Gastroesophageal sphincter (tissue), 4 donors: ENCODE results near the gene NKD2. TPM values are rescaled to one million over a fixed set of nuclear protein-coding genes. Genes with fewer than 3 reads are reported as not detected.

ENCODE experiments used
- ATAC-seq: fragments of 150-250 bp; one replicate; pipeline ENCODE4 v1.9.1; 2016; ENCODE audit warnings: mild to moderate bottlenecking, moderate library complexity
- H3K27ac ChIP-seq, 4 donors: fragments of 200-600 bp; sonication (generic) in 3 of 4; 1 replicate in 3 of 4; 2 replicates in 1 of 4; pipeline ENCODE4 v1.5.1; 2016 to 2019
- H3K27me3 ChIP-seq: fragments of 200-600 bp; sonication (generic); one replicate; pipeline ENCODE4 v1.5.1; 2019
- H3K36me3 ChIP-seq, 2 donors: fragments of 200-600 bp; sonication (generic); one replicate each; pipeline ENCODE4 v1.5.1; 2019; ENCODE audit warnings: control low read depth in 1 of 2
- H3K4me1 ChIP-seq, 3 donors: fragments of 200-600 bp; sonication (generic); 1 replicate in 2 of 3; 2 replicates in 1 of 3; pipeline ENCODE4 v1.5.1; 2016 to 2019; ENCODE audit warnings: control low read depth in 2 of 3
- H3K4me3 ChIP-seq, 2 donors: fragments of 200-600 bp; sonication (generic); one replicate each; pipeline ENCODE4 v1.5.1; 2019; ENCODE audit warnings: mild to moderate bottlenecking in 1 of 2, moderate library complexity in 1 of 2
- H3K9me3 ChIP-seq, 3 donors: fragments of 200-600 bp; sonication (generic); one replicate each; pipeline ENCODE4 v1.5.1; 2017 to 2019; ENCODE audit warnings: control low read depth in 2 of 3
- CTCF ChIP-seq, 4 experiments: fragments of 200-600 bp in 2 of 4; fragments of 450-650 bp in 2 of 4; sonication (generic) in 1 of 4; IDR thresholded peaks; one replicate each; pipeline ENCODE4 v1.5.1; 2017 to 2019; ENCODE audit warnings: antibody characterized with exemption in 4 of 4, mild to moderate bottlenecking in 2 of 4, moderate library complexity in 2 of 4
- EP300 ChIP-seq: sonication (generic); formaldehyde crosslinking; IDR thresholded peaks from one replicate; pipeline ENCODE4 v1.6.1; 2017; ENCODE audit warnings: antibody characterized with exemption, mild to moderate bottlenecking
- POLR2A ChIP-seq, 2 donors: fragments of 450-650 bp; IDR thresholded peaks; one replicate each; pipeline ENCODE4 v1.6.1; 2017; ENCODE audit warnings: antibody characterized with exemption in 2 of 2, mild to moderate bottlenecking in 2 of 2, moderate library complexity in 1 of 2
- POLR2AphosphoS5 ChIP-seq: sonication (generic); formaldehyde crosslinking; IDR thresholded peaks from one replicate; pipeline ENCODE4 v1.6.1; 2017; ENCODE audit warnings: antibody characterized with exemption
- WGBS, 2 donors: methylation state at CpG; one replicate each; pipeline ENCODE4 v1.1.5; 2018; ENCODE audit warnings: low coverage in 1 of 2; 5-methylcytosine and 5-hydroxymethylcytosine counted together
- total RNA-seq, 4 donors: library from RNA; depleted of rRNA; stranded (reverse); fragments of >200 nt; gene quantifications; one replicate each; pipeline ENCODE4 v1.1.0, GENCODE V29; 2016

The NKD2 gene
- total RNA-seq, 4 donors from 2014 or later = 1.8 to 6.1 (median 1.9) TPM

- 88 to 96% methylated on average over 4 to 8 of the region's 19 CpGs for WGBS, 2 donors
- no peak for ATAC-seq
Measured at GRCh38 chr5:1017691-1018455, 9.3 kb downstream of the NKD2 start.

GRCh38 chr5:1018596-1018995, 10.0 kb downstream of the NKD2 start:
- H3K27me3 ChIP-seq = no peaks in the 10 kb centered on the region

More at GRCh38 chr5:1017691-1018455, 9.3 kb downstream of the NKD2 start:
- Histone ChIP-seq H3K4me1 (no peaks in the 10 kb centered on the region), H3K36me3 (no peaks in the 10 kb centered on the region), H3K27me3 (peaks cover 6% of the 10 kb centered on the region), H3K9me3 (no peaks in the 10 kb centered on the region), H3K4me3 (no peak overlapping the region), H3K27ac (no peak overlapping the region)
- TF ChIP-seq POLR2A (IDR thresholded peaks at IDR 0.05) (no peak), EP300 (no peak), POLR2AphosphoS5 (no peak), CTCF (IDR thresholded peaks at IDR 0.05) (no peak)

GRCh38 chr5:1019001-1019905, 10.7 kb downstream of the NKD2 start:
- no peak for TF ChIP-seq CTCF (IDR thresholded peaks at IDR 0.05)
- TF ChIP-seq POLR2A (IDR thresholded peaks at IDR 0.05) = no peak
- TF ChIP-seq POLR2AphosphoS5 = no peak
- no peak for TF ChIP-seq EP300
- no peaks in the 10 kb centered on the region for H3K4me1 ChIP-seq
- no peaks in the 10 kb centered on the region for H3K36me3 ChIP-seq
- no peaks in the 10 kb centered on the region for H3K27me3 ChIP-seq
- H3K4me3 ChIP-seq = no peak overlapping the region
- H3K27ac ChIP-seq = no peak overlapping the region
- ATAC-seq = no peak
- no peaks in the 10 kb centered on the region for H3K9me3 ChIP-seq
- WGBS, 2 donors = 69 to 81% methylated on average over 10 to 15 of the region's 37 CpGs

More at GRCh38 chr5:1018596-1018995, 10.0 kb downstream of the NKD2 start:
- no CpG with 5 or more reads among the region's 9 CpGs for WGBS, 2 donors
- no peaks in the 10 kb centered on the region for H3K36me3 ChIP-seq
- no peak for ATAC-seq
- no peaks in the 10 kb centered on the region for H3K4me1 ChIP-seq
- no peaks in the 10 kb centered on the region for H3K9me3 ChIP-seq
- H3K27ac ChIP-seq = no peak overlapping the region
- no peak overlapping the region for H3K4me3 ChIP-seq
- TF ChIP-seq POLR2A (IDR thresholded peaks at IDR 0.05) = no peak
- TF ChIP-seq EP300 = no peak
- no peak for TF ChIP-seq CTCF (IDR thresholded peaks at IDR 0.05)
- no peak for TF ChIP-seq POLR2AphosphoS5

GRCh38 chr5:1020452-1020961, 11.9 kb downstream of the NKD2 start:
- H3K27ac ChIP-seq = no peak overlapping the region
- no peaks in the 10 kb centered on the region for H3K9me3 ChIP-seq
- ATAC-seq = no peak
- H3K4me3 ChIP-seq = no peak overlapping the region
- 61% methylated on average over 3 of the region's 16 CpGs; no CpG with 5 or more reads in 1 of the 2 donors for WGBS, 2 donors
- no peaks in the 10 kb centered on the region for H3K27me3 ChIP-seq
- H3K36me3 ChIP-seq = no peaks in the 10 kb centered on the region
- H3K4me1 ChIP-seq = no peaks in the 10 kb centered on the region
- TF ChIP-seq EP300 (no peak), POLR2A (IDR thresholded peaks at IDR 0.05) (no peak), CTCF (IDR thresholded peaks at IDR 0.05) (no peak), POLR2AphosphoS5 (no peak)
